ENCODE measurements around the gene PALM3. TPM values are rescaled to one million over a fixed set of nuclear protein-coding genes. Genes with fewer than 3 reads are reported as not detected.
"Not testable (repeated sequence)": the region's sequence is repeated elsewhere in the genome, so short reads cannot be mapped to it uniquely, and the experiment has no call there.

The PALM3 gene
- total RNA-seq, 2 experiments from 2014 or later, result not detected

DNA sequence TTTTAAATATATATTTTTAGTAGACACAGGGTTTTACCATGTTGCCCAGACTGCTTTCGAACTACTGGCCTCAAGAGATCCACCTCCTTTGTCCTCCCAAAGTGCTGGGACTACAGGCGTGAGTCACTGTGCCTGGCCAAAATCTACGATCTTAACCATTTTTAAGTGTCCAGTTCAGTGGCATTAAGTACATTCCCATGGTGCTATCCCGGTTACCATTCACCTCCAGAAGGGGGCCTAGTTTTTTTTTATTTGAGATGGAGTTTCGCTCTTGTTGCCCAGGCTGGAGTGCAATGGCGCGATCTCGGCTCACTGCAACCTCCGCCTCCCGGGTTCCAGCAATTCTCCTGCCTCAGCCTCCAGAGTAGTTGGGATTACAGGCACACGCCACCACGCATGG lies 26.7 kb downstream of the PALM3 start:
- H3K4me3 Mint-ChIP-seq, H3K9me3 Mint-ChIP-seq, POLR2A ChIA-PET, DNase-seq, H3K27ac Mint-ChIP-seq, H3K27me3 Mint-ChIP-seq: not testable (repeated sequence)
- Mint-ChIP-seq H3K36me3 (ENCODE audit: low read depth) (peaks cover 39% of the 10 kb centered on the region), H3K4me1 (peaks cover 27% of the 10 kb centered on the region)
- CTCF ChIA-PET, result interaction anchor here (1.0 to 1.4 kb wide), 2 partner anchors 19 to 24 kb away, joined by 3 read pairs; no protein-coding TSS in a partner anchor

DNA sequence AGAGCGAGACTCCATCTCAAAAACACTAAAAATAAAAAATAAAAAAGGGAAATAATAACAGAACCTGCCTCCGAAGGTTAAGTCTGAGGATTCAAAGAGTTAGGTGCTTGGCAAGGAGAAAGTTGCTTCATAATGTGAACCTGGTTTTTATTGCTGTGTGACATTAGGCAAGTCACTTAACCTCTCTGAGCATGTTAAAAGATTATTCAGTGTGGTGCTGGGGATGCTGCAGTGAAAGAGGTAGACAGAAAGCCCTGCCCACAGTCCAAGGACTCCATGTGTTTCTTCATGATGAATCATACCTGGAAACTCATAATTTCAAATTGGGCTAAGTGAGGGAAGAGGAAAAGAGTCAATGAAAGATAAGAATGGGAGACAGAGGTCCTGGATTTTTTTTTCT lies 27.9 kb downstream of the PALM3 start:
- CTCF ChIA-PET, result interaction anchor here (0.8 to 2.1 kb wide), 3 partner anchors 14 to 37 kb away, joined by 3 to 5 read pairs (median 3); no protein-coding TSS in a partner anchor
- Mint-ChIP-seq H3K36me3 (ENCODE audit: low read depth) (peaks cover 31% of the 10 kb centered on the region), H3K9me3 (no peaks in the 10 kb centered on the region), H3K27ac (no peak overlapping the region), H3K27me3 (peaks cover 1% of the 10 kb centered on the region), H3K4me3 (no peak overlapping the region), H3K4me1 (peaks cover 28% of the 10 kb centered on the region)
- no peak for DNase-seq
- POLR2A ChIA-PET, result interaction anchor here (3.6 kb wide), 1 partner anchor 28 kb away, joined by 49 read pairs; the partner anchor contains the start of gene RFX1

DNA sequence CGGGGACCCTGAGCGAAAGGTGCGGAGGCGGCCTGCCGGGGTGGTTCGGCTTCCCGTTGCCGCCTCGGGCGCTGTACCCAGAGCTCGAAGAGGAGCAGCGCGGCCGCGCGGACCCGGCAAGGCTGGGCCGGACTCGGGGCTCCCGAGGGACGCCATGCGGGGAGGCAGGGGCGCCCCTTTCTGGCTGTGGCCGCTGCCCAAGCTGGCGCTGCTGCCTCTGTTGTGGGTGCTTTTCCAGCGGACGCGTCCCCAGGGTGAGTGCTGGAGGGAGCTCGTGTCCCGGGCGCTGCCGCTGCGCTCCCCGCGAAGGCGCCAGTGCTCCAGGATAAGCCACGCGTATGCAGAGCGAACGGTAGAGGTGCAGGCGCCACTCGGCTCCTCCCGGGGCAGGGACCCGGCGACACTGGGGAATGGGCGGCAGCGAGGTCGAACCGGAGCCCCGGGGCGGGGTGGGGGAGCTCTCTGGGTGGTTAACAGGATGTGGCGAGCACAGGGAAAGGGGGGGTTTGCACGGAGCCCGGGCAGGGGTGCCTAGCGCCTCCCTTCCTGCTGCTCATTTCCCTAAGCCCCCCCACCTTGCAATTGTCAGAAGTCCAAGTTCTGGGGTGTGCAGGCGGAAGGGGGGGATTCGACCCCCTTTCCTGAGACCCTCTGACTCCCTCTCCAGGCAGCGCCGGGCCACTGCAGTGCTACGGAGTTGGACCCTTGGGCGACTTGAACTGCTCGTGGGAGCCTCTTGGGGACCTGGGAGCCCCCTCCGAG lies 30.0 kb downstream of the PALM3 start, which contains the start of gene IL27RA:
TSS of gene IL27RA (plus strand) at position 44 of the 762 bp plus-strand sequence. CDS start at position 155, 111 bp downstream.
- H3K36me3 Mint-ChIP-seq (ENCODE audit: low read depth), result peaks cover 17% of the 10 kb centered on the region
- H3K27ac Mint-ChIP-seq, result peak within 1 kb of the TSS; percentile 82
- H3K4me1 Mint-ChIP-seq, result peaks cover 25% of the 10 kb centered on the region
- H3K9me3 Mint-ChIP-seq, result no peaks in the 10 kb centered on the region
- H3K27me3 Mint-ChIP-seq, result peaks cover 5% of the 10 kb centered on the region
- POLR2A ChIA-PET, result interaction anchor here (0.7 to 3.6 kb wide), 40 partner anchors 8 to 865 kb away, joined by 3 to 49 read pairs (median 4); partner anchors contain the start of genes ADGRE5, C19orf53, DCAF15 and MISP3
- peak within 1 kb of the TSS; percentile 93 for H3K4me3 Mint-ChIP-seq
- peak; percentile 87 for DNase-seq
- CTCF ChIA-PET, result interaction anchor here (0.7 to 2.6 kb wide), 17 partner anchors 8 to 159 kb away, joined by 3 to 17 read pairs (median 4); partner anchors contain the start of genes ASF1B, DCAF15 and MISP3

- no peak for DNase-seq
- ChIA-PET CTCF (interaction anchor here (0.7 to 2.6 kb wide), 18 partner anchors 7 to 159 kb away, joined by 3 to 17 read pairs (median 4); partner anchors contain the start of genes ASF1B, DCAF15, MISP3 and RFX1), POLR2A (interaction anchor here (0.8 to 3.6 kb wide), 37 partner anchors 9 to 864 kb away, joined by 3 to 49 read pairs (median 5); partner anchors contain the start of genes ADGRE5, C19orf53, DCAF15 and MISP3)
- H3K27me3 Mint-ChIP-seq, result peaks cover 5% of the 10 kb centered on the region
- H3K4me1 Mint-ChIP-seq, result peaks cover 27% of the 10 kb centered on the region
- peak overlapping the region; percentile 93 for H3K4me3 Mint-ChIP-seq
- H3K27ac Mint-ChIP-seq, result peak overlapping the region; percentile 79
- no peaks in the 10 kb centered on the region for H3K9me3 Mint-ChIP-seq
- H3K36me3 Mint-ChIP-seq (ENCODE audit: low read depth), result peaks cover 14% of the 10 kb centered on the region
Measured at GRCh38 chr19:14030997-14031718, 30.7 kb downstream of the PALM3 start.

- peaks cover 9% of the 10 kb centered on the region for H3K36me3 Mint-ChIP-seq (ENCODE audit: low read depth)
- peaks cover 27% of the 10 kb centered on the region for H3K4me1 Mint-ChIP-seq
- no peak for DNase-seq
- no peaks in the 10 kb centered on the region for H3K9me3 Mint-ChIP-seq
- H3K4me3 Mint-ChIP-seq, result peak overlapping the region; percentile 23
- H3K27ac Mint-ChIP-seq, result no peak overlapping the region
- peaks cover 5% of the 10 kb centered on the region for H3K27me3 Mint-ChIP-seq
- CTCF ChIA-PET, result interaction anchor here (0.6 to 1.1 kb wide), 4 partner anchors 30 to 1063 kb away, joined by 3 to 5 read pairs (median 3); partner anchors contain the start of gene ASF1B
- POLR2A ChIA-PET, result interaction anchor here (1.0 to 2.6 kb wide), 2 partner anchors 22 kb away, joined by 3 to 13 read pairs; partner anchors contain the start of gene RFX1
Measured at GRCh38 chr19:14028901-14029300, 33.0 kb downstream of the PALM3 start.

DNA sequence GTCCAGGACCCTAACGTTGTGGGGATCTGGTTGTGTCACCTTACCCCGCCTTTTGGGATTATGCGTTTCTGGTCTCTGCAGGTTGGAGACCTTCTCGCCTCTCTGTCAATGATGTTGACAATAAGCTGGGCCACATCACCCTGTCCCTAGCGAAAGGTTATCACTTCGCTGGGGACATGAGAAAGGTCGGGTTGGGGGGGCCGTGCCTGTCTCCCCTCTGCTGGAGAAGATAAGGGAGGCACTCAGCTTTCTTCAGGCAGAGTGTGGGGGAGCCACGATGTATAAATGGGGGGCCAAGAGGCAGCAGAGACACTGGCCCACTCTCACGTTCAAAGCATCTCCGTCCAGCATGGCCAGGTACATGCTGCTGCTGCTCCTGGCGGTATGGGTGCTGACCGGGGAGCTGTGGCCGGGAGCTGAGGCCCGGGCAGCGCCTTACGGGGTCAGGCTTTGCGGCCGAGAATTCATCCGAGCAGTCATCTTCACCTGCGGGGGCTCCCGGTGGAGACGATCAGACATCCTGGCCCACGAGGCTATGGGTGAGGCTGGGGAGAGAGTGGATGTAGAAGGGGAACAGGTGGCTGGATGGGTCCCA lies 33.9 kb downstream of the PALM3 start, which contains the start of gene RLN3:
TSS of gene RLN3 (plus strand) at position 293 of the 595 bp plus-strand sequence. CDS start at position 350, 57 bp downstream.
- no peak for DNase-seq
- no peaks in the 10 kb centered on the region for H3K9me3 Mint-ChIP-seq
- peaks cover 5% of the 10 kb centered on the region for H3K27me3 Mint-ChIP-seq
- peaks cover 8% of the 10 kb centered on the region for H3K36me3 Mint-ChIP-seq (ENCODE audit: low read depth)
- no peak within 1 kb of the TSS for H3K27ac Mint-ChIP-seq
- ChIA-PET CTCF (interaction anchor here (0.6 kb wide), 1 partner anchor 74 kb away, joined by 3 read pairs; no protein-coding TSS in a partner anchor), POLR2A (interaction anchor here (0.9 to 2.6 kb wide), 2 partner anchors 11 to 21 kb away, joined by 3 to 13 read pairs; partner anchors contain the start of gene RFX1)
- H3K4me1 Mint-ChIP-seq, result peaks cover 32% of the 10 kb centered on the region
- peak within 1 kb of the TSS; percentile 23 for H3K4me3 Mint-ChIP-seq

DNA sequence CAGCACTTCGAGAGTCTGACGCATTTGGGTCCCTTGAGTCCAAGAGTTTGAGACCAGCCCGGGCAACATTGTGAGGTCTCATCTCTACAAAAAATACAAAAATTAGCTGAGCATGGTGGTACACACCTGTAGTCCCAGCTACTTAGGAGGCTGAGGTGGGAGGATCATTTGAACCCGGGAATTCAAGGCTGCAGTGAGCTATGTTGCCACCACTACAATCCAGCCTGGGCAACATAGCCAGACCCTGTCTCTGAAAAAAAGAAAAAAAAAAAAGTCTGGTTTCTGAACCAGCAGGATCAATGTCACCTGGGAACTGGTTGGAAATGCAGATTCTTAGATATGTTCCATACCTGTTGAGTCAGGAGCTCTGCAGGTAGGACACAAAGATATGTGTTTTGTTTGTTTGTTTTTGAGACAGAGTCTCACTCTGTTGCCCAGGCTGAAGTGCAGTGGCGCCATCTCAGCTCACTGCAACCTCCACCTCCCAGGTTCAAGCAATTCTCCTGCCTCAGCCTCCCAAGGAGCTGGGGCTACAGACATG lies 35.2 kb downstream of the PALM3 start:
- POLR2A ChIA-PET, result interaction anchor here (1.1 to 2.6 kb wide), 2 partner anchors 20 to 74 kb away, joined by 4 to 13 read pairs; partner anchors contain the start of genes DCAF15 and RFX1
- H3K36me3 Mint-ChIP-seq (ENCODE audit: low read depth); H3K27me3 Mint-ChIP-seq; H3K9me3 Mint-ChIP-seq; H3K4me3 Mint-ChIP-seq; DNase-seq; H3K27ac Mint-ChIP-seq: not testable (repeated sequence)
- CTCF ChIA-PET, result interaction anchor here (0.7 kb wide), 1 partner anchor 24 kb away, joined by 3 read pairs; no protein-coding TSS in a partner anchor
- peaks cover 28% of the 10 kb centered on the region for H3K4me1 Mint-ChIP-seq

GRCh38 chr19:14023404-14024235 lies 38.3 kb downstream of the PALM3 start:
- Mint-ChIP-seq H3K27me3 (peaks cover under 1% of the 10 kb centered on the region), H3K36me3 (ENCODE audit: low read depth) (no peaks in the 10 kb centered on the region), H3K27ac (no peak overlapping the region), H3K4me3 (no peak overlapping the region), H3K4me1 (peaks cover 17% of the 10 kb centered on the region), H3K9me3 (no peaks in the 10 kb centered on the region)
- POLR2A ChIA-PET, result interaction anchor here (3.0 kb wide), 1 partner anchor 8 kb away, joined by 28 read pairs; the partner anchor contains the start of gene IL27RA
- CTCF ChIA-PET, result interaction anchor here (0.5 to 2.1 kb wide), 3 partner anchors 8 to 37 kb away, joined by 3 to 8 read pairs (median 5); partner anchors contain the start of gene IL27RA
- DNase-seq, result no peak

GRCh38 chr19:14022469-14022868 lies 39.4 kb downstream of the PALM3 start:
- ChIA-PET POLR2A (interaction anchor here (3.0 kb wide), 1 partner anchor 9 kb away, joined by 28 read pairs; the partner anchor contains the start of gene IL27RA), CTCF (interaction anchor here (0.7 to 2.1 kb wide), 4 partner anchors 9 to 26 kb away, joined by 3 to 8 read pairs (median 4); partner anchors contain the start of gene IL27RA)
- no peaks in the 10 kb centered on the region for H3K36me3 Mint-ChIP-seq (ENCODE audit: low read depth)
- DNase-seq, result no peak
- no peak overlapping the region for H3K27ac Mint-ChIP-seq
- no peak overlapping the region for H3K4me3 Mint-ChIP-seq
- no peaks in the 10 kb centered on the region for H3K27me3 Mint-ChIP-seq
- H3K9me3 Mint-ChIP-seq, result no peaks in the 10 kb centered on the region
- H3K4me1 Mint-ChIP-seq, result peaks cover 19% of the 10 kb centered on the region

- Mint-ChIP-seq H3K36me3 (ENCODE audit: low read depth) (no peaks in the 10 kb centered on the region), H3K4me1 (peaks cover 17% of the 10 kb centered on the region), H3K27me3 (no peaks in the 10 kb centered on the region), H3K4me3 (no peak overlapping the region), H3K9me3 (no peaks in the 10 kb centered on the region), H3K27ac (peak overlapping the region; percentile 31)
- DNase-seq, result no peak
- ChIA-PET CTCF (interaction anchor here (1.1 to 2.1 kb wide), 4 partner anchors 10 to 142 kb away, joined by 3 to 8 read pairs (median 4); partner anchors contain the start of gene IL27RA), POLR2A (interaction anchor here (3.0 kb wide), 1 partner anchor 10 kb away, joined by 28 read pairs; the partner anchor contains the start of gene IL27RA)
Measured at GRCh38 chr19:14021474-14021873, 40.4 kb downstream of the PALM3 start.

DNA sequence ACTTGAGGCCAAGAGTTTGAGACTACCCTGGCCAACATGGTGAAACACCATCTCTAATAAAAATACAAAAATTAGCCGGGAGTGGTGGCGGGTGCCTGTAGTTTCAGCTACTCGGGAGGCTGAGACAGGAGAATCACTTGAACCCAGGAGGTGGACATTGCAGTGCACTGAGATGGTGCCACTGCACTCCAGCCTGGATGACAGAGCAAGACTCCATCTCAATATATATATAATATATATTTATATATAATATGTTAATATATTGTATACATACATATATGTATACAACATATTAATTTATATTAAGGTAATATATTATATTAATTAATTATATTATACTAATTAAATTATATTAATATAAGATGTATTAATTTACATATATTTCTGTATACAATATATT lies 42.1 kb downstream of the PALM3 start:
- H3K4me1 Mint-ChIP-seq, result peaks cover 14% of the 10 kb centered on the region
- H3K27ac Mint-ChIP-seq; H3K9me3 Mint-ChIP-seq; H3K4me3 Mint-ChIP-seq; H3K27me3 Mint-ChIP-seq; DNase-seq; H3K36me3 Mint-ChIP-seq (ENCODE audit: low read depth): not testable (repeated sequence)
- CTCF ChIA-PET, result interaction anchor here (0.7 to 1.2 kb wide), 4 partner anchors 11 to 117 kb away, joined by 3 to 8 read pairs (median 4); partner anchors contain the start of genes IL27RA and RFX1
- POLR2A ChIA-PET, result interaction anchor here (1.6 kb wide), 1 partner anchor 12 kb away, joined by 11 read pairs; the partner anchor contains the start of gene IL27RA
